Neural cell (in vitro differentiated cells): ENCODE data around the gene ARFGAP1.

Source experiments
- EP300 ChIP-seq: fragments of 450-650 bp; conservative IDR thresholded peaks from 2 replicates; pipeline ENCODE4 v1.6.1; 2014; ENCODE audit warnings: antibody characterized with exemption, mild to moderate bottlenecking, moderate library complexity; ENCODE audit not compliant: poor library complexity, severe bottlenecking
- EZH2 ChIP-seq: fragments of 200-600, 300-800 bp; shearing (Covaris generic), sonication (generic); IDR thresholded peaks from 2 replicates; pipeline ENCODE4 v1.6.1; 2014; ENCODE audit warnings: antibody characterized with exemption, low read length, borderline replicate concordance, mild to moderate bottlenecking; ENCODE audit not compliant: insufficient read depth, poor library complexity, severe bottlenecking
- MXI1 ChIP-seq: fragments of 450-650 bp; conservative IDR thresholded peaks from 2 replicates; pipeline ENCODE4 v1.6.1; 2014; ENCODE audit warnings: antibody characterized with exemption, mild to moderate bottlenecking; ENCODE audit not compliant: poor library complexity, severe bottlenecking
- POLR2AphosphoS5 ChIP-seq: IDR thresholded peaks from 2 replicates; pipeline ENCODE4 v1.6.1; 2012
- RAD21 ChIP-seq: fragments of 450-650 bp; conservative IDR thresholded peaks from 2 replicates; pipeline ENCODE4 v1.6.1; 2014; ENCODE audit warnings: antibody characterized with exemption, mild to moderate bottlenecking, moderate library complexity
- SMC3 ChIP-seq: fragments of 450-650 bp; conservative IDR thresholded peaks from 2 replicates; pipeline ENCODE4 v1.6.1; 2014; ENCODE audit warnings: antibody characterized with exemption, mild to moderate bottlenecking, moderate library complexity; ENCODE audit not compliant: poor library complexity
- TAF1 ChIP-seq: IDR thresholded peaks from 2 replicates; pipeline ENCODE4 v1.6.1; 2012; ENCODE audit warnings: low read depth
- TF ChIP-seq, protein P1 (sequence below): fragments of 450-650 bp; IDR thresholded peaks from 2 replicates; pipeline ENCODE4 v1.5.1; 2014; ENCODE audit warnings: antibody characterized with exemption, mild to moderate bottlenecking, moderate library complexity; ENCODE audit not compliant: poor library complexity, severe bottlenecking
- TF ChIP-seq, protein P2 (sequence below): IDR thresholded peaks from 2 replicates; pipeline ENCODE4 v1.6.1; 2012; ENCODE audit warnings: borderline replicate concordance

DNA sequence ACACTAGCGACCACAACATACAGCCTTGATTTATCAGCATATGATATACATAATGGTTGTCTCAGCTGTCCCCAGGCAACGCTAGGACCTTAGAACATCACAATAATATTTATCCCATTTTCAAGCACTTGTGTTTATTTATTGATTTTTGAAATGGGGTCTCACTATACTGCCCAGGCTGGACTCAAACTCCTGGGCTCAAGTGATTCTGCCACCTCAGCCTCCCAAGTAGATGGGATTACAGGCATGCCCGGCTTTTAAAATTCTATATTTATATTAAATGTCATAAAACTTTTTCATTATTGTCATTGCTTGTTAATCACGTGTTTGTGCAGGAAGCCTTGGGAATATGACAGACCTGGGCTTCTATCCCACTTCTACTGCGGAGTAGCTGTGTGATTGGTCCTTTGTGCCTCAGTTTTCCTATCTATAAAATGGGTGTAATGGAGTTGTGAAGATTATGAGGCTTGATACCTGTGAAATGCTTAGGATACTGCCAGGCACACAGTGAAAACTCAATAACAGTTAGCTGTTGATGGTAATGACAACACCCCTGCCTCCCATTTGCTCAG lies 30.6 kb downstream of the ARFGAP1 start:
- TF ChIP-seq, protein P1, sequence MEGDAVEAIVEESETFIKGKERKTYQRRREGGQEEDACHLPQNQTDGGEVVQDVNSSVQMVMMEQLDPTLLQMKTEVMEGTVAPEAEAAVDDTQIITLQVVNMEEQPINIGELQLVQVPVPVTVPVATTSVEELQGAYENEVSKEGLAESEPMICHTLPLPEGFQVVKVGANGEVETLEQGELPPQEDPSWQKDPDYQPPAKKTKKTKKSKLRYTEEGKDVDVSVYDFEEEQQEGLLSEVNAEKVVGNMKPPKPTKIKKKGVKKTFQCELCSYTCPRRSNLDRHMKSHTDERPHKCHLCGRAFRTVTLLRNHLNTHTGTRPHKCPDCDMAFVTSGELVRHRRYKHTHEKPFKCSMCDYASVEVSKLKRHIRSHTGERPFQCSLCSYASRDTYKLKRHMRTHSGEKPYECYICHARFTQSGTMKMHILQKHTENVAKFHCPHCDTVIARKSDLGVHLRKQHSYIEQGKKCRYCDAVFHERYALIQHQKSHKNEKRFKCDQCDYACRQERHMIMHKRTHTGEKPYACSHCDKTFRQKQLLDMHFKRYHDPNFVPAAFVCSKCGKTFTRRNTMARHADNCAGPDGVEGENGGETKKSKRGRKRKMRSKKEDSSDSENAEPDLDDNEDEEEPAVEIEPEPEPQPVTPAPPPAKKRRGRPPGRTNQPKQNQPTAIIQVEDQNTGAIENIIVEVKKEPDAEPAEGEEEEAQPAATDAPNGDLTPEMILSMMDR = no peak
- no peak for TF ChIP-seq POLR2AphosphoS5
- no peak for TF ChIP-seq EZH2
- no peak for TF ChIP-seq MXI1
- TF ChIP-seq TAF1 = no peak
- TF ChIP-seq, protein P2, sequence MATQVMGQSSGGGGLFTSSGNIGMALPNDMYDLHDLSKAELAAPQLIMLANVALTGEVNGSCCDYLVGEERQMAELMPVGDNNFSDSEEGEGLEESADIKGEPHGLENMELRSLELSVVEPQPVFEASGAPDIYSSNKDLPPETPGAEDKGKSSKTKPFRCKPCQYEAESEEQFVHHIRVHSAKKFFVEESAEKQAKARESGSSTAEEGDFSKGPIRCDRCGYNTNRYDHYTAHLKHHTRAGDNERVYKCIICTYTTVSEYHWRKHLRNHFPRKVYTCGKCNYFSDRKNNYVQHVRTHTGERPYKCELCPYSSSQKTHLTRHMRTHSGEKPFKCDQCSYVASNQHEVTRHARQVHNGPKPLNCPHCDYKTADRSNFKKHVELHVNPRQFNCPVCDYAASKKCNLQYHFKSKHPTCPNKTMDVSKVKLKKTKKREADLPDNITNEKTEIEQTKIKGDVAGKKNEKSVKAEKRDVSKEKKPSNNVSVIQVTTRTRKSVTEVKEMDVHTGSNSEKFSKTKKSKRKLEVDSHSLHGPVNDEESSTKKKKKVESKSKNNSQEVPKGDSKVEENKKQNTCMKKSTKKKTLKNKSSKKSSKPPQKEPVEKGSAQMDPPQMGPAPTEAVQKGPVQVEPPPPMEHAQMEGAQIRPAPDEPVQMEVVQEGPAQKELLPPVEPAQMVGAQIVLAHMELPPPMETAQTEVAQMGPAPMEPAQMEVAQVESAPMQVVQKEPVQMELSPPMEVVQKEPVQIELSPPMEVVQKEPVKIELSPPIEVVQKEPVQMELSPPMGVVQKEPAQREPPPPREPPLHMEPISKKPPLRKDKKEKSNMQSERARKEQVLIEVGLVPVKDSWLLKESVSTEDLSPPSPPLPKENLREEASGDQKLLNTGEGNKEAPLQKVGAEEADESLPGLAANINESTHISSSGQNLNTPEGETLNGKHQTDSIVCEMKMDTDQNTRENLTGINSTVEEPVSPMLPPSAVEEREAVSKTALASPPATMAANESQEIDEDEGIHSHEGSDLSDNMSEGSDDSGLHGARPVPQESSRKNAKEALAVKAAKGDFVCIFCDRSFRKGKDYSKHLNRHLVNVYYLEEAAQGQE = no peak
- no peak for TF ChIP-seq SMC3
- TF ChIP-seq RAD21 = no peak
- TF ChIP-seq EP300 = no peak
